OCI-LY7 (cell line): ENCODE measurements around the gene RBM4. TPM values are rescaled to one million over a fixed set of nuclear protein-coding genes. Genes with fewer than 3 reads are reported as not detected.

Source experiments
- BruUV-seq: library from RNA; stranded (reverse); fragments of 400-500 nt; replicated peaks from 2 replicates; lab custom pipeline; 2021; lab: Mats Ljungman, UMichigan
- CTCF ChIA-PET: fragments of 300-600 bp; sonication (Branson Sonifier 250); formaldehyde crosslinking; loops from one replicate; lab custom pipeline; 2022; ENCODE audit warnings: antibody characterized with exemption; ENCODE audit not compliant: unreplicated experiment; lab: Charles Lee
- POLR2A ChIA-PET: fragments of 300-600 bp; sonication (Branson Sonifier 250); formaldehyde crosslinking; loops from one replicate; lab custom pipeline; 2022; ENCODE audit warnings: antibody characterized with exemption; lab: Charles Lee
- DNase-seq: peaks from one replicate; pipeline ENCODE4 v3.0.0-alpha.2; 2015; ENCODE audit warnings: low spot score
- H2AFZ ChIP-seq: fragments of 200-600 bp; sonication (generic), shearing (Covaris generic); 2 replicates; pipeline ENCODE4 v1.6.1; 2014; ENCODE audit warnings: mild to moderate bottlenecking, antibody characterized with exemption, low read length, moderate library complexity
- H3K27ac ChIP-seq: fragments of 200-600 bp; sonication (generic); 2 replicates; pipeline ENCODE4 v1.5.1; 2014; ENCODE audit warnings: mixed run types, low read depth, mild to moderate bottlenecking, moderate library complexity, low read length, inconsistent platforms; ENCODE audit not compliant: poor library complexity, severe bottlenecking
- H3K36me3 ChIP-seq: fragments of 200-600 bp; sonication (generic); 2 replicates; pipeline ENCODE4 v1.6.1; 2014; ENCODE audit warnings: mild to moderate bottlenecking, antibody characterized with exemption, low read length, moderate library complexity, mixed read lengths; ENCODE audit not compliant: insufficient read depth
- H3K4me1 ChIP-seq: fragments of 200-600 bp; sonication (generic); 2 replicates; pipeline ENCODE4 v1.5.1; 2014; ENCODE audit warnings: mild to moderate bottlenecking, low read length; ENCODE audit not compliant: insufficient read depth, poor library complexity, severe bottlenecking
- H3K4me2 ChIP-seq: fragments of 200-600 bp; sonication (generic); 2 replicates; pipeline ENCODE4 v1.6.1; 2014; ENCODE audit warnings: mild to moderate bottlenecking, low read length
- H3K4me3 ChIP-seq: fragments of 200-600 bp; sonication (generic); 2 replicates; pipeline ENCODE4 v1.5.1; 2014; ENCODE audit warnings: mild to moderate bottlenecking, low read depth, low read length; ENCODE audit not compliant: poor library complexity, severe bottlenecking
- H3K79me2 ChIP-seq: fragments of 200-600 bp; sonication (generic); 2 replicates; pipeline ENCODE4 v1.6.1; 2016; ENCODE audit warnings: low read depth, mild to moderate bottlenecking, low read length, moderate library complexity, mixed read lengths; ENCODE audit not compliant: insufficient read depth
- H3K9me2 ChIP-seq: fragments of 200-600 bp; sonication (generic); 2 replicates; pipeline ENCODE4 v1.6.1; 2016; ENCODE audit warnings: mild to moderate bottlenecking, low read length, mixed read lengths; ENCODE audit not compliant: insufficient read depth
- H3K9me3 ChIP-seq: fragments of 200-600 bp; sonication (generic); 2 replicates; pipeline ENCODE4 v1.6.1; 2014; ENCODE audit warnings: mild to moderate bottlenecking, mixed run types, low read length, mixed read lengths
- H4K20me1 ChIP-seq: fragments of 200-600 bp; sonication (generic); 2 replicates; pipeline ENCODE4 v1.6.1; 2014; ENCODE audit warnings: mild to moderate bottlenecking, antibody characterized with exemption, low read length, moderate library complexity, mixed read lengths; ENCODE audit not compliant: insufficient read depth
- CTCF ChIP-seq: fragments of 200-600 bp; sonication (generic); conservative IDR thresholded peaks from 2 replicates; pipeline ENCODE4 v1.5.1; 2014; ENCODE audit warnings: mild to moderate bottlenecking, antibody characterized with exemption, low read length, moderate library complexity, mixed read lengths
- EZH2phosphoT487 ChIP-seq: fragments of 200-600 bp; sonication (generic); IDR thresholded peaks from 2 replicates; pipeline ENCODE4 v1.6.1; 2018; ENCODE audit warnings: low read depth, borderline replicate concordance, mild to moderate bottlenecking, mixed run types, antibody characterized with exemption, low read length, moderate library complexity, mixed read lengths
- intact Hi-C: fragments of 100-400 bp; cut with micrococcal nuclease; formaldehyde crosslinking; loops from one replicate; pipeline ENCODE4 v1.10.0; 2022; ENCODE audit not compliant: unreplicated experiment
- total RNA-seq, 2 experiments: library from RNA; depleted of rRNA in 1 of 2; stranded (reverse); fragments of >200 nt in 1 of 2; shearing (Covaris generic) in 1 of 2; gene quantifications; 2 replicates each; pipeline ENCODE4 v1.2.3, GENCODE V29; 2014 to 2022

Gene RBM4
- total RNA-seq, 2 experiments from 2014 or later, result 66.0 to 139 TPM

- H3K36me3 ChIP-seq, result no peaks in the 10 kb centered on the region
- H3K4me1 ChIP-seq, result no peaks in the 10 kb centered on the region
- no peak overlapping the region for H3K27ac ChIP-seq
- no peaks in the 10 kb centered on the region for H3K9me2 ChIP-seq
- no TSS peak for BruUV-seq
- POLR2A ChIA-PET, result interaction anchor here (0.6 kb wide), 2 partner anchors 42 to 123 kb away, joined by 3 read pairs; no protein-coding TSS in a partner anchor
- H2AFZ ChIP-seq, result no peak overlapping the region
- no peak overlapping the region for H3K4me3 ChIP-seq
- CTCF ChIA-PET, result no interaction called here
- intact Hi-C loops, result no loop called here
- H3K4me2 ChIP-seq, result no peak overlapping the region
- TF ChIP-seq EZH2phosphoT487 (no peak), CTCF (no peak)
- no peaks in the 10 kb centered on the region for H4K20me1 ChIP-seq
- no peaks in the 10 kb centered on the region for H3K79me2 ChIP-seq
- DNase-seq, result no peak
- H3K9me3 ChIP-seq, result no peaks in the 10 kb centered on the region
Measured at GRCh38 chr11:66686801-66687750, 48.6 kb downstream of the RBM4 start.

GRCh38 chr11:66687831-66688281, 49.4 kb downstream of the RBM4 start:
- BruUV-seq, result no TSS peak
- CTCF ChIA-PET, result no interaction called here

More at GRCh38 chr11:66687831-66688281, 49.4 kb downstream of the RBM4 start:
- Histone ChIP-seq H4K20me1 (no peaks in the 10 kb centered on the region), H3K27ac (no peak overlapping the region), H3K4me1 (no peaks in the 10 kb centered on the region), H3K4me2 (no peak overlapping the region), H2AFZ (no peak overlapping the region), H3K36me3 (no peaks in the 10 kb centered on the region), H3K9me2 (no peaks in the 10 kb centered on the region), H3K4me3 (no peak overlapping the region), H3K79me2 (no peaks in the 10 kb centered on the region), H3K9me3 (no peaks in the 10 kb centered on the region)
- no peak for DNase-seq
- TF ChIP-seq EZH2phosphoT487, result no peak
- no peak for TF ChIP-seq CTCF
- POLR2A ChIA-PET, result interaction anchor here (0.6 kb wide), 1 partner anchor 41 kb away, joined by 3 read pairs; no protein-coding TSS in a partner anchor
- intact Hi-C loops, result no loop called here
